Ishikawa (cell line): ENCODE data around the gene PCNX4.

Experiments used
- CEBPB ChIP-seq: IDR thresholded peaks from 2 replicates; pipeline ENCODE4 v1.6.1; 2012
- CREB1 ChIP-seq: IDR thresholded peaks from 2 replicates; pipeline ENCODE4 v1.6.1; 2012; ENCODE audit warnings: low read depth
- EGR1 ChIP-seq: IDR thresholded peaks from 2 replicates; pipeline ENCODE4 v1.6.1; 2012
- EP300 ChIP-seq: IDR thresholded peaks from 2 replicates; pipeline ENCODE4 v1.6.1; 2012; ENCODE audit warnings: borderline replicate concordance
- FOXM1 ChIP-seq: IDR thresholded peaks from 2 replicates; pipeline ENCODE4 v1.6.1; 2012; ENCODE audit warnings: low read depth, borderline replicate concordance
- MAX ChIP-seq: IDR thresholded peaks from 2 replicates; pipeline ENCODE4 v1.6.1; 2012
- NFIC ChIP-seq: IDR thresholded peaks from 2 replicates; pipeline ENCODE4 v1.6.1; 2012
- RAD21 ChIP-seq: IDR thresholded peaks from 2 replicates; pipeline ENCODE4 v1.6.1; 2012; ENCODE audit warnings: low read depth
- REST ChIP-seq: IDR thresholded peaks from 2 replicates; pipeline ENCODE4 v1.6.1; 2012; ENCODE audit warnings: low read depth, mild to moderate bottlenecking
- TAF1 ChIP-seq: IDR thresholded peaks from 2 replicates; pipeline ENCODE4 v1.6.1; 2012; ENCODE audit warnings: low read depth, mild to moderate bottlenecking
- TCF12 ChIP-seq: IDR thresholded peaks from 2 replicates; pipeline ENCODE4 v1.6.1; 2012; ENCODE audit warnings: low read depth
- TEAD4 ChIP-seq: IDR thresholded peaks from 2 replicates; pipeline ENCODE4 v1.6.1; 2012
- USF1 ChIP-seq: IDR thresholded peaks from 2 replicates; pipeline ENCODE4 v1.6.1; 2012
- YY1 ChIP-seq: IDR thresholded peaks from 2 replicates; pipeline ENCODE4 v1.6.1; 2012; ENCODE audit warnings: low read depth
- ZBTB7A ChIP-seq: IDR thresholded peaks from 2 replicates; pipeline ENCODE4 v1.6.1; 2012; ENCODE audit warnings: low read depth

Gene PCNX4

GRCh38 chr14:60061371-60061770, 30.4 kb upstream of the PCNX4 start:
- TF ChIP-seq TCF12 (no peak), REST (no peak), CEBPB (no peak), FOXM1 (no peak), MAX (no peak), RAD21 (no peak), YY1 (no peak), EP300 (no peak), TAF1 (no peak)

GRCh38 chr14:60064491-60065072, 27.1 kb upstream of the PCNX4 start:
- no peak for TF ChIP-seq CREB1
- no peak for TF ChIP-seq TCF12
- TF ChIP-seq YY1 = no peak
- TF ChIP-seq ZBTB7A = no peak
- no peak for TF ChIP-seq TAF1
- peak; percentile 69 for TF ChIP-seq RAD21
- TF ChIP-seq TEAD4 = no peak

GRCh38 chr14:60067882-60068281, 23.8 kb upstream of the PCNX4 start:
- no peak for TF ChIP-seq FOXM1
- TF ChIP-seq RAD21 = no peak
- no peak for TF ChIP-seq REST
- no peak for TF ChIP-seq EGR1
- TF ChIP-seq YY1 = no peak
- TF ChIP-seq ZBTB7A = no peak
- TF ChIP-seq EP300 = no peak
- TF ChIP-seq CREB1 = no peak
- TF ChIP-seq TCF12 = no peak
- TF ChIP-seq TEAD4 = no peak
- no peak for TF ChIP-seq CEBPB
- TF ChIP-seq NFIC = no peak
- no peak for TF ChIP-seq MAX
- TF ChIP-seq TAF1 = no peak
- TF ChIP-seq USF1 = no peak

- TF ChIP-seq YY1 = no peak
- no peak for TF ChIP-seq EP300
- TF ChIP-seq TCF12 = no peak
- TF ChIP-seq FOXM1 = no peak
- TF ChIP-seq TEAD4 = no peak
- no peak for TF ChIP-seq TAF1
- no peak for TF ChIP-seq ZBTB7A
- TF ChIP-seq MAX = no peak
- no peak for TF ChIP-seq CREB1
- no peak for TF ChIP-seq USF1
- no peak for TF ChIP-seq EGR1
- TF ChIP-seq RAD21 = no peak
- no peak for TF ChIP-seq NFIC
Observed at GRCh38 chr14:60079723-60080122, 12.0 kb upstream of the PCNX4 start.

GRCh38 chr14:60085085-60085484, 6.6 kb upstream of the PCNX4 start:
- TF ChIP-seq RAD21 (no peak), YY1 (no peak), USF1 (no peak), CEBPB (no peak), MAX (no peak), CREB1 (no peak), ZBTB7A (no peak), REST (no peak), NFIC (no peak), FOXM1 (no peak), EP300 (no peak), TEAD4 (no peak), TAF1 (no peak), TCF12 (no peak), EGR1 (no peak)
